OCI-LY7 (cell line): Measurements from ENCODE around the gene SMARCB1.

Experiments used
- EZH2phosphoT487 ChIP-seq: fragments of 200-600 bp; sonication (generic); IDR thresholded peaks from 2 replicates; pipeline ENCODE4 v1.6.1; 2018; ENCODE audit warnings: low read depth, borderline replicate concordance, mild to moderate bottlenecking, mixed run types, antibody characterized with exemption, low read length, moderate library complexity, mixed read lengths
- TF ChIP-seq, protein P1 (sequence below): fragments of 200-600 bp; sonication (generic); conservative IDR thresholded peaks from 2 replicates; pipeline ENCODE4 v1.5.1; 2014; ENCODE audit warnings: mild to moderate bottlenecking, antibody characterized with exemption, low read length, moderate library complexity, mixed read lengths

DNA sequence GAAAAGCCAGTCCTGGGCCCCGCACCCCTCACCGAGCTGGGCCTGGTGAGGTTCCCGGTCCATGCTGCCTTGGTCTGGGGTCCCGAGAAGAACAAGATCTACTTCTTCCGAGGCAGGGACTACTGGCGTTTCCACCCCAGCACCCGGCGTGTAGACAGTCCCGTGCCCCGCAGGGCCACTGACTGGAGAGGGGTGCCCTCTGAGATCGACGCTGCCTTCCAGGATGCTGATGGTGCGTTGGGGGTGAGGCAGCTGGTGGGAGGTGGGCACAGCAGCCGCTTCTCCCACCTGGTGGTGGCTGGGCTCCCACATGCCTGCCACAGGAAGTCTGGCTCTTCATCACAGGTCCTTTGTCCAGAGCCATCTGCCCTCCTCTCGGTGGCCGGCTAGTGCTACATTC, 4.5 kb upstream of the SMARCB1 start:
- no peak for TF ChIP-seq EZH2phosphoT487
- TF ChIP-seq, protein P1, sequence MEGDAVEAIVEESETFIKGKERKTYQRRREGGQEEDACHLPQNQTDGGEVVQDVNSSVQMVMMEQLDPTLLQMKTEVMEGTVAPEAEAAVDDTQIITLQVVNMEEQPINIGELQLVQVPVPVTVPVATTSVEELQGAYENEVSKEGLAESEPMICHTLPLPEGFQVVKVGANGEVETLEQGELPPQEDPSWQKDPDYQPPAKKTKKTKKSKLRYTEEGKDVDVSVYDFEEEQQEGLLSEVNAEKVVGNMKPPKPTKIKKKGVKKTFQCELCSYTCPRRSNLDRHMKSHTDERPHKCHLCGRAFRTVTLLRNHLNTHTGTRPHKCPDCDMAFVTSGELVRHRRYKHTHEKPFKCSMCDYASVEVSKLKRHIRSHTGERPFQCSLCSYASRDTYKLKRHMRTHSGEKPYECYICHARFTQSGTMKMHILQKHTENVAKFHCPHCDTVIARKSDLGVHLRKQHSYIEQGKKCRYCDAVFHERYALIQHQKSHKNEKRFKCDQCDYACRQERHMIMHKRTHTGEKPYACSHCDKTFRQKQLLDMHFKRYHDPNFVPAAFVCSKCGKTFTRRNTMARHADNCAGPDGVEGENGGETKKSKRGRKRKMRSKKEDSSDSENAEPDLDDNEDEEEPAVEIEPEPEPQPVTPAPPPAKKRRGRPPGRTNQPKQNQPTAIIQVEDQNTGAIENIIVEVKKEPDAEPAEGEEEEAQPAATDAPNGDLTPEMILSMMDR = no peak
